Cardiac muscle cell (in vitro differentiated cells and primary cell): ENCODE results near the gene LPP. TPM values are rescaled to one million over a fixed set of nuclear protein-coding genes. Genes with fewer than 3 reads are reported as not detected.

Experiments used
- DNase-seq, 2 donors: peaks; one replicate each; pipeline versions ENCODE4 v3.0.0 to v3.0.0-alpha.2; 2010 to 2017; ENCODE audit warnings: low read depth in 1 of 2, low spot score in 1 of 2
- H3K27ac ChIP-seq: fragments of 200-600 bp; sonication (generic); 2 replicates; pipeline ENCODE4 v1.5.1; 2016
- H3K27me3 ChIP-seq: fragments of 200-600 bp; sonication (generic); 2 replicates; pipeline ENCODE4 v1.6.0; 2016; ENCODE audit warnings: control low read depth
- H3K36me3 ChIP-seq: fragments of 200-600 bp; sonication (generic); 2 replicates; pipeline ENCODE4 v1.5.1; 2016; ENCODE audit warnings: control low read depth
- H3K4me1 ChIP-seq: fragments of 200-600 bp; sonication (generic); 2 replicates; pipeline ENCODE4 v1.8.1; 2017; ENCODE audit warnings: low read depth, mild to moderate bottlenecking, mixed run types
- H3K4me3 ChIP-seq: fragments of 200-600 bp; sonication (generic); 2 replicates; pipeline ENCODE4 v1.5.1; 2016; ENCODE audit warnings: mild to moderate bottlenecking
- H3K9me3 ChIP-seq: fragments of 200-600 bp; sonication (generic); 2 replicates; pipeline ENCODE4 v1.5.1; 2017; ENCODE audit warnings: low read depth, mild to moderate bottlenecking, control low read depth
- polyA plus RNA-seq: library from polyadenylated mRNA; unstranded; fragments of >200 nt; fragmentation: Nextera tagmentation; extraction: Ambion mirVana; gene quantifications from 2 replicates; pipeline ENCODE4 v1.2.1, GENCODE V29; 2016
- total RNA-seq: library from RNA; depleted of rRNA; stranded (reverse); fragments of >200 nt; gene quantifications from 2 replicates; pipeline ENCODE4 v1.2.3, GENCODE V29; 2016
- TF ChIP-seq, protein P1 (sequence below): IDR thresholded peaks from 2 replicates; pipeline ENCODE4 v1.5.1; 2012; ENCODE audit warnings: low read depth, mild to moderate bottlenecking, low read length

Gene LPP
- total and polyA plus RNA-seq, 2 experiments from 2014 or later: 21.4 to 45.2 TPM

GRCh38 chr3:188884299-188885043, 730.5 kb downstream of the LPP start:
- Histone ChIP-seq H3K4me1 (no peaks in the 10 kb centered on the region), H3K36me3 (no peaks in the 10 kb centered on the region), H3K4me3 (no peak overlapping the region), H3K9me3 (no peaks in the 10 kb centered on the region), H3K27ac (no peak overlapping the region), H3K27me3 (no peaks in the 10 kb centered on the region)
- DNase-seq: peak in 1 of 2 donors; percentile 22
- TF ChIP-seq, protein P1, sequence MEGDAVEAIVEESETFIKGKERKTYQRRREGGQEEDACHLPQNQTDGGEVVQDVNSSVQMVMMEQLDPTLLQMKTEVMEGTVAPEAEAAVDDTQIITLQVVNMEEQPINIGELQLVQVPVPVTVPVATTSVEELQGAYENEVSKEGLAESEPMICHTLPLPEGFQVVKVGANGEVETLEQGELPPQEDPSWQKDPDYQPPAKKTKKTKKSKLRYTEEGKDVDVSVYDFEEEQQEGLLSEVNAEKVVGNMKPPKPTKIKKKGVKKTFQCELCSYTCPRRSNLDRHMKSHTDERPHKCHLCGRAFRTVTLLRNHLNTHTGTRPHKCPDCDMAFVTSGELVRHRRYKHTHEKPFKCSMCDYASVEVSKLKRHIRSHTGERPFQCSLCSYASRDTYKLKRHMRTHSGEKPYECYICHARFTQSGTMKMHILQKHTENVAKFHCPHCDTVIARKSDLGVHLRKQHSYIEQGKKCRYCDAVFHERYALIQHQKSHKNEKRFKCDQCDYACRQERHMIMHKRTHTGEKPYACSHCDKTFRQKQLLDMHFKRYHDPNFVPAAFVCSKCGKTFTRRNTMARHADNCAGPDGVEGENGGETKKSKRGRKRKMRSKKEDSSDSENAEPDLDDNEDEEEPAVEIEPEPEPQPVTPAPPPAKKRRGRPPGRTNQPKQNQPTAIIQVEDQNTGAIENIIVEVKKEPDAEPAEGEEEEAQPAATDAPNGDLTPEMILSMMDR: no peak

DNA sequence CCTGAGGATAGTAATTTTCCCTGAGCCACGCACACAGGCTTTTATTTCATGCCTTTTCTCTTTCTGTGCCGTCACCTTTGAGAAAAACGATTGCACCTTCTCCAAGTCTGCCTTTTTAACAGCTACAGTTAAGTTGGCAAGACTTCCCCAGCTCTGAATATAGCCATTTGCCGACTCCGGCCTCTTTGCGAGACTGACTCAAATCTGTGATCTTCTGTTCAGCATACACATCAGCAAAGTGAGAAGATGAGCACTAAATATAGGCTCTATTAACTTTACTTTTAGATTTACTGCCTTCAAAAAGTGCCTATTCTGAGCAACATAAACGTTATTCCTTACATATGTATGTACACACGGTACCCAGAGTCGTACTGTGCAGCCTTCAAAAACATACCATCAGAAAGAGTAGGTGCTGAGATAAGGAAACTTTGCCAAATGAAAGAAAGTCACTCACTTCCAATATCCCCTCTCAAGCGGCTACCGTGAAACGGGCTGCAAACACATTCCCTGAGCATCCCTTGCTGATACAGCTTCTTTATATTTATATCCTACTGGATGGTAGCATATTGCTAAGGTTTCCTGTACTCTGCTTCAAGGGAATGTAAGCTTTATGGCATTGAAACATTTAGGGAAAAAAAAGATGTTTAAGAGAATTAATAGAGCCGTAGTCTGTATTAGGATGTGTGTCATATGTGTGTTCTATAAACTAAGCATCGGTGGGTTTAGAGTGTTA, 734.5 kb downstream of the LPP start:
- H3K36me3 ChIP-seq: no peaks in the 10 kb centered on the region
- TF ChIP-seq, protein P1: no peak
- no peaks in the 10 kb centered on the region for H3K27me3 ChIP-seq
- no peaks in the 10 kb centered on the region for H3K4me1 ChIP-seq
- H3K9me3 ChIP-seq: no peaks in the 10 kb centered on the region
- H3K27ac ChIP-seq: no peak overlapping the region
- H3K4me3 ChIP-seq: no peak overlapping the region
- no peak for DNase-seq

DNA sequence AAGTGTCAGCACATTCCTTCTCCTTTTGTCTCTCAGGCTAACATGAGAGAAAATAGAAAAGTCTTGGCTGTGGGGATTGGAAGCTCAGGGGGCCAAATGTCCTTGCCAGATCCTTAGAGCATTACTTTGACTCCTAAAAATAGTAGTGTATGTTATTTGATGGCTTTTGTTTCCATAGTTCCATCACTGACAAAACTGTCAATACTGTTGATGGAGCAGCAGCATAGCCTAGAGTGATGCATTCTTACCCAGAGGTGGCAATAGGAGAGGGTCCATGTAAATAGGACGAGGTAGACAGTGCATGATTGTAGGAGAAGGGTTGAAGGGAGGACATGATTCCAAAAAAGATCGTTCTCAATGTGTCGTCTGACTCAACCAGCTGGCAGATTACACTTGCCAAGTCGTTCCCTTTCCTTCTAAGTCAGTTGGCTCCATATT, 735.1 kb downstream of the LPP start:
- no peaks in the 10 kb centered on the region for H3K4me1 ChIP-seq
- TF ChIP-seq, protein P1: no peak
- no peaks in the 10 kb centered on the region for H3K9me3 ChIP-seq
- H3K36me3 ChIP-seq: no peaks in the 10 kb centered on the region
- no peak for DNase-seq
- H3K27ac ChIP-seq: no peak overlapping the region
- no peaks in the 10 kb centered on the region for H3K27me3 ChIP-seq
- H3K4me3 ChIP-seq: no peak overlapping the region

- Histone ChIP-seq H3K27me3 (no peaks in the 10 kb centered on the region), H3K4me1 (no peaks in the 10 kb centered on the region), H3K36me3 (no peaks in the 10 kb centered on the region), H3K27ac (no peak overlapping the region), H3K4me3 (no peak overlapping the region), H3K9me3 (no peaks in the 10 kb centered on the region)
- DNase-seq: peak in 1 of 2 donors; percentile 54
- TF ChIP-seq, protein P1: no peak
Measured at GRCh38 chr3:188890572-188891270, 736.8 kb downstream of the LPP start.

DNA sequence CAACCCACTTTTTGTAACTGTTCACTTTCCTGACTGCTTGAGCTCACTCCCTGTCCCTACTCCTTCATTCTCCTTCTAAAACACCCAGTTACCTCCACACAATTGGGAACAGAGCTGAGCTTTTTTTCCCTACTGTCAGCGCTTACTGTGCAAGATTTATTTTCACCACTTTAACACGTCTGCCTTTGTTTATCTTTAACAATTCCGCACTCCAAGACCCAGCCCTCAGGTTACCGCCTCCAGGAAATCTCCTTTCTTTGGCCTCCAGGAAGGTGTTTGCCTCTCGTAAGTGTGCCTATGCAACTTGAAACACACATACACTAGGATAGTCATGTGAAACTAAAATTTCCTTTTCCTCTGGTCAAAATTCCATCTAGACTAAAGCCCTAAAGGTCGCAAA, 745.9 kb downstream of the LPP start:
- H3K27ac ChIP-seq: no peak overlapping the region

More for the DNA sequence above, 745.9 kb downstream of the LPP start:
- Histone ChIP-seq H3K4me3 (no peak overlapping the region), H3K9me3 (no peaks in the 10 kb centered on the region), H3K4me1 (no peaks in the 10 kb centered on the region), H3K27me3 (no peaks in the 10 kb centered on the region), H3K36me3 (no peaks in the 10 kb centered on the region)
- DNase-seq: no peak
- TF ChIP-seq, protein P1: no peak
